ENCODE results near the gene RBBP8NL.
"Not testable (repeated sequence)": the region's sequence is repeated elsewhere in the genome, so short reads cannot be mapped to it uniquely, and the experiment has no call there.

Gene RBBP8NL

DNA sequence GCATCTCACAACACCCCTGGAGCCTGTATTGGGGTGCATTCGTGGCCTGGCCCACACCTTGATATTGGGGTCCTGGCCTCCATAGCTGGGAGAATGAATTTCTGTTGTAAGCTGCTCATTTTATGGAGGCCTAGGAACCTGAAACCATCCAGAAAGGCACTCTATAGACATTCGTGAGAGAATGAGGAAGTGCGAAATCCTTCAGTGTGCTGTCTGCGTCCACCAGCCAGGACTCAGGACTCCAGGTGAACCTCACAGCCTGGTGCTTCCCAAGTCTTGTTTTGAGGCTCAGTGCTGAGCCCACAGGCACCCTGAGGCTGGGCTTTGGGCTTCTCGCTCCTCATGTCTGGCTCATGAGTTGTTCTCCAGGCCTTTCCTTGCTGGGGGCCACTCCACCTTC, 11.9 kb upstream of the RBBP8NL start:
- no peak for DNase-seq

DNA sequence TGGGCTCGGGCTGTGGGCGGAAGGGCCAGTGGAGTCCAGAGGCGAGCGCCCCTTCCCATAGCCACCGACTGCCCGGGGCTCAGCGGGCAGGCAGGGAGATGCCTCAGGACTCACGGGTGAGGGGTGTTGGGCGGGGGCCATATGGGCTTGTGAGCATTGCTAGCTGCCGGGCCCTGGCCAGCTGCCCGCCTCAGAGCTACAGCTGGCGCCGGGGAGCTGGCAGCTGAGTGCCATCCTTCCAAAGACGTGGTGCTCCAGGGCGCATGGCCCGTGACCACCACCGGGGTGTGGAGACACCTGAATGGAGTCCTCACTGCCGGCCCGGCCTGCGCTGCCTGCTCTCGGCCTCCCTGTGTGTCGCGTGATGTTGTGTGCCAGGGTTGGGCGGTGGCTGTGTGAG, 10.6 kb upstream of the RBBP8NL start:
- DNase-seq = no peak

DNA sequence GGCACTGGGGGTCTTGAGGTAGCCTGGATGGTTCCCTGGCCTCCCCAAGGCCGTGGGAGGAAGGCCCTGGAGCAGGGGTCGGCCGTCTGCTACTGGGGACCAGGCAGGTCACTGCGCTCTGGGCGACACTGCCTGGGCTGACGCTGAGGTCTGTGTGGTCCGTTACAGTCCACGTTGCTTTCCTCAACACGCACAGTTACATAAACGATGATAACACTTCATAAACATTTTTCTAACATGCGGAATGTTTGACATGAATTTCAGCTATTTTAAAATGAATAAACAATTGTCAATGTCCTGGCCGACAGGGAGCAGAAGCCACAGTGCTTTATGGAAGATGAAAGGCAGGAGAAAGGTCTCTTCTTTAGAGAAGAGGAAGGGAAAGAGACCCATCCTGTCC, 10.2 kb upstream of the RBBP8NL start:
- no peak for DNase-seq

DNA sequence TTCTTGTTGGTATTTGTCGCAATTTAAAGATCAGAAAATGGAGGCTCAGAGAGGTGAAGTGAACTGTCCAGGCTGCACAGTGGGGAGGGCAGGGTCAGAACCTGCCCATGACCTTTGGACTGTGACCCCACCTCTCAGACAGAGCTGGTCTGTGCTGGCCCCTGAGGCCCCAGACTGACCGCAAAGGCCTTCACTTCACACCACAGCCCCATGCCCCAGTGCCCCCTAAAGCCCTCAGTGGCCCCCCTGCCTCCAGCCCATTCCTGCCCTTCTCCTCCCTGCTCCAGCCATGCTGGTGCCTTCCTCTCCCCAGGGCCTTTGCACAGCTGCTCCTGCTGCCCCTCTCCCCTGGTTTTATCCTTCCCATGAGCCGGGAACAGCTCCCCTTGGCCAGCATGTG, 9.4 kb upstream of the RBBP8NL start:
- DNase-seq = no peak

DNA sequence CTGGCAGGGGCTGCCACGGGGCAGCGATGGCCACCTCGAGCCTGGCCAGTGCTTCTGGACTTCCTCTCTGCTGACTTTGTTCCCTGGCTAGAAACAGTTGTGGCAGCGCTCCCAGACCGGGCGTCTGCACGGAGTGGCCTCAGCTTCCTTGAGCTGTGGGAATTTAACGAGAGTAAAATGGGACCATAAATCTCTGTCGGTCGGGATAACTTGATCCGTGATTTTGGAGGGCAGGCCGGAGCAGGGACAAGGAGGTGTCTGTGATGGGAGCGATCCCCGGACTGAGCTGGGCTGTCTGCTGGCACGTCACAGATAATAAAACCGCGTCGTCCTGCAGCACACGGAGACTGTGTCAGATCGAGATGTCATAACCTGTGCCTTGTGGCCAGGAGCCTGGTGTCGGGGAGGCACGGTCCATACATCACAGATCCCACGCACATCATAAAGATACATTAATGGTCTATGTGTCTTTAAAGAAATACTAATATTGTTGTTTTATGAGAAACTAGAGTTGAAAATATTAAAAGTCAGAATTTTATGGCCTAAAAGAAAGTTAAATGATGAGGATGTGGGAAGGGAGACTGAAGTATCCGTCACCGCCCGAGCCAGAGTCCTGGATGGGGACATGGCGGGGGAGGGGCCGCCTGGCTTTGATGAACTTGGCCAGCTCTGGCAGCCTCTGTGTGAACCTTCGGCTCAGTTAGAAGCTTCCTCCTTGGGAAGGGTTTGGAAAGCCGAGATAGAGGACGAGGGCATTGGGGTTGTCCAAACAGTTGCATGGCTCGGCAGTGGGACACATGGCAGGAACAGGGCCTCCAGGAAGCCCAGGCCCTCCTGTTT, 6.5 kb upstream of the RBBP8NL start:
- no peak for DNase-seq

DNA sequence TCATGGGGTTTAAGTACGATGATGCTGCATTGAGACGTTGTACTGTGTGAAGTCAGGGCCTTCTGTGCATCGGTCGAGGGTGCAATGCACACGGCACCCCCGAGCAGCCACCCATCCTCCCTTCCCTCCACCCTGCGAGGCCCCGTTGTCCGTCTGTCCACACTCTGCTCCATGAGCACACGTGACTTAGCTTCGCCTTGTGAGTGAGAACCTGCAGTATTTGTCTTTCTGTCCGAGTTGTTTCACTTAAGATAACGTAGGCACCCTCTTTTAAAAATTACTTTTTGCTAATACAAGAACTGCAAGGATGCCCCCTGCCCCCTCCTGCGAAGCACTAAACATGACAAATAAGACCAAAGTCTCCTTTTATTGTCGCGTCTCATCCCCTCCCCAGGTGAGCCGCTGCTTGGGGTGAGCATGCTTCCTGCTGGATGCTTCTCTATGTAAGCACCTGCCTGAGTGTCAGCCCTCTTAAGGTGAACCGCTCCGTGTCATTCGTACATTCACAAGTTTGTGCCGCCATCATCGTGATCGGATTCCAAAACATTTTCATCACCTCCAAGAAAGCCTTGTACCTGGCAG, 3.6 kb upstream of the RBBP8NL start:
- DNase-seq = no peak

DNA sequence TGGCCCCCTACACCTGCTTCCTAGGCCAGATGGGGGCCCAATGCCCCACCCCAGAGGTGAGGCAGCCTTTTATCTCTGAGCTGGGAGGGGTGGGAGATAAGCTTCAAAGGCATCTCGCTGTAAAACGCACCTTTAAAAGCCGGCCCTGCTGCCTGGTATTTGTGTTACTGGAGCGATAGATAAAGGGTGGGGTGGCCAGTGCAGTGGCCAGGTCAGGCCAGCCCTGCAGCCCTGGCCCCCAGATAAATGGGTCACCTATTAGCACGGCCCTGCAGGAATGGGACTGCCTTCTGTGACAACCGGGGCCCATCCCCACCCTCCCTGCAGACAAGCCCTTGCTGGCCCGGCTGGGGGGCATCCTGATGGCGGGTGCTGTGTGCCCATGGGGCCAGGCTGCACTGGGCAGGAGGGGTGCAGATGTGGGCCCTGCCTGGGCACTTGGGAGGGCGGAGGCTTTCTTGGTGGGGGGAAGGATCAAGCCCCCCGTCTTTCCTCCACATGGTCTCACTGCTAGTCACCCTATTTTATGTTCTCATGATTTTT, 3.0 kb upstream of the RBBP8NL start:
- DNase-seq = no peak

DNA sequence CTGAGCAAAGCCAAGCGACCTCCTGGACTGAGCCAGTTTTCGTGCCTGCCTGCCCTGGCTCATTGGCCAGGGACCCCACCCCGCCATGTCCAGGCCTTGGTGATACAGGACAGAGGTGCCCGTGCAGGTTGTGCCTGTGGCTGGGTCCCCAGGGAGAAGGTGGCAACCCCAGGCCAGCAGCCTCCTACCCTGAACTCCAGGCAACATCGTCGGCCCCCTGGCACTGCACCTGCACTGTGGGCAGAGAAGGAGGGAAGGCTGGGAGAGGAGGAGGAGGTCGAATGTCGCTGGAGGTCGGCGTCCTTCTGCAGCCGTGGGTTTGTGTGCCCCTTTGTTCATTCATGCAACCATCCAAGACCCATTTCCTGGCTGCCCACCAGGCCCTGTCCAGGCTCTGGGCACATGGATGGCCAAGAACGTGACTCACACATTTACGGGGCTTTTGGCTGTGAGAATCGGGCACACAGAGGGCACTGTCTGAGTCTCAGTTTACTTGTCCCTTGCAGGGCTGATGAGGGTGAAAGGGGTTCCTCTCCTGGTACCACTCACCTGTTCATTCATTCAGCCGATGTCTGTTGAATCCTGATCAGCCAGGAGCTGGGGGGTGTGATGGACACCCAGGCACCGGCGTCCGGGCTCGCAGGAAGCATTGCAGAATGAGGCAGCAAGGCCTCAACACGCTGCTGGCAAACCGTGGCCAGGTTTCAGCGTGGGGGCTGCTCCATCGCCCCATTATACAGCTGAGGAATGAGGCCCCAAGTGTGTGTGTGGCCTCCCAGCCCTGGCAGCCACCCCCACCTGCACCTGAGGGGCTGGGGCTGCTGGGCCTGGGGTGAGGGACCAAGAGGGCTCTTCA, 2.3 kb upstream of the RBBP8NL start:
- DNase-seq = no peak

DNA sequence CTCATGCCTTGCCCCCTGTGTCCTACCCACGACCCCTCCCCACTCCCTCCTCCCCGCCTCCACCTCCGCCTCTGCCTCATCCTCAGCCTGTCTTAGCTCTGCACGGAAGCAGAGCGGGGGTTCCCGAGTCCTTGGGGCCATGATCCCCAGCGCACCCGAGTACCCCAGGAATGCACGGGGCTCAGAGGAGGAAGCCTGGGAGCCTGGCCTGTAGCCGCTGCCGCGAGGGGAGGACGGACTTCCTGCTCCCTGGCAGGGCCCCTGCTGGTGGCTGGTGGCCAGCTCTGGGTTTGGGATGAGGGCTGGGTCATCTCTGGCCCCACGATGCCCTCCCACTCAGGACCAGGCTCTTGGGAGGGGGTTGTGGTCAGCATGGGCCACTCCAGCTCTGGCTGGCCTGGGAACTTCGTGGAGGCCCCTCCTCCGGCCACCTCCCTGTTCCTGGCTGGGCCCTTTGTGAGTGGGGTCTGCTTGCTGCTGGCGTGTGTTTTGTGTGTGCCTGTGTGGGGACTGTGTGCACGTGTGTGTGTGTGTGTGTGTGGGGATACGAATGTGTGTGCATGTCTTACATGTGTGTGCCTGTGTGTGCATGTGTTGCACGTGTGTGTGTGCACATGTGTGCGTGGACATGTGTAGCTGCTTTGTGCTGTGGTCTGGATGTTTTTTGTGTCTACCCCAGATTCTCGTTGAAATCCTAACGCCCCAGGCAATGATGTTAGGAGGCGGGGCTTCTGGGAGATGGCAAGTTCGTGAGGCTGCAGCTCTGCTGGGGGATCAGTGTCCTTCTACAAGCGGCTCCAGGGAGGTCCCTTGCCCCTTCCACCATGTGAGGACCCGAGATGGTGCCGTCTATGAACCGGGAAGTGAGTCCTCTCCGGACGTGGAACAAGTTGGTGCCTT, 1.3 kb upstream of the RBBP8NL start:
- DNase-seq = no peak

DNA sequence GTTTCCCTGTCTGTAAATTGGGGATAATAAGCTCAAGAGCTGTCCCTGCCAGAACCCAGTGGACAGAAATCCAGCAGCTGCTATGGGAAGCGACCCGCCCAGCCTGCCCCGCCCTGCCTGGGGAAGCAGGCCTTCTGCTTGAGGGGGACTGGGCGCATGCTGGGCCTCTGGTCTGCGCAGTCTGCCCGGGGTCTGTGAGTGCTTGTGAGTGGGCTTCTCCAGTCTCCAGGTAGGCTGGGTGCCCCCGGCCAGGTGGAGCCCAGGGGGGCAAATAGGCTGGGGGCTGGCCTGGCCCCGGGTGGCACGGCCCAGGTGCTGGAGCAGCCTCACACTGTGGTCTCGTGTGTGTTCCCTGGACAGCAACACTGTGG, 648 bp upstream of the RBBP8NL start:
- no peak for DNase-seq

DNA sequence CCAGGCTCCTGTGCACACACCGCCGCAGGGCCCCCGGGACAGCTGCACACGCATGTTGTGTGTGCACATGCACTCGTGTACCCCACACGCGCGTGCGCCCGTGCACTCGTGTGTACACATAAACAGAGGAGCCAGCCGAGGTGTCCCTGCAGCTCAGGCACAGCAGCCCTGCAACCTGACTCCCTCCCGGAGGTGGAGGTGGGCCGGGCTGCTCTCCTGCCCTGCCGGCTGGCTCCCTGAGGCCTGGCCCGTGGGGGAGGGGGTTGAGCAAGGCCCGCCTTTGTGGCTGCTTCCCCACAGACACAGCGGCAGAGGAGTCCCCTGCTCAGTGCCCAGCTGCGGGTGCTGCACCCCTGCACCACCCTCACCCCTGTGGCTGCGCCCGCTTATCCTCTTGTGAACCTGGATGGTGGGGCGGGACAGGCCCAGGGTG, 624 bp downstream of the RBBP8NL start:
- no peak for DNase-seq

DNA sequence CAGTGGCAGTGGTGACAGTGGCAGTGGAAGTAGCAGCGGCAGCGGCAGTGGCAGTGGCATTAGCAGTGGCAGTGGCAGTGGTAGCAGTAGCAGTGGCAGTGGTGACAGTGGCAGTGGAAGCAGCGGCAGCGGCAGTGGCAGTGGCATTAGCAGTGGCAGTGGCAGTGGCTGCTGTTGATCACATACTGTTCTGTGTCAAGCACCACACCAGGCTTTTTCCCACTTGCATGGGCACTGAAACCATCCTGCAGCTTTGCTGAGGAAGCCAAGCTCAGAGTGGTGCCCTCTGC, 1.3 kb downstream of the RBBP8NL start:
- not testable (repeated sequence) for DNase-seq

DNA sequence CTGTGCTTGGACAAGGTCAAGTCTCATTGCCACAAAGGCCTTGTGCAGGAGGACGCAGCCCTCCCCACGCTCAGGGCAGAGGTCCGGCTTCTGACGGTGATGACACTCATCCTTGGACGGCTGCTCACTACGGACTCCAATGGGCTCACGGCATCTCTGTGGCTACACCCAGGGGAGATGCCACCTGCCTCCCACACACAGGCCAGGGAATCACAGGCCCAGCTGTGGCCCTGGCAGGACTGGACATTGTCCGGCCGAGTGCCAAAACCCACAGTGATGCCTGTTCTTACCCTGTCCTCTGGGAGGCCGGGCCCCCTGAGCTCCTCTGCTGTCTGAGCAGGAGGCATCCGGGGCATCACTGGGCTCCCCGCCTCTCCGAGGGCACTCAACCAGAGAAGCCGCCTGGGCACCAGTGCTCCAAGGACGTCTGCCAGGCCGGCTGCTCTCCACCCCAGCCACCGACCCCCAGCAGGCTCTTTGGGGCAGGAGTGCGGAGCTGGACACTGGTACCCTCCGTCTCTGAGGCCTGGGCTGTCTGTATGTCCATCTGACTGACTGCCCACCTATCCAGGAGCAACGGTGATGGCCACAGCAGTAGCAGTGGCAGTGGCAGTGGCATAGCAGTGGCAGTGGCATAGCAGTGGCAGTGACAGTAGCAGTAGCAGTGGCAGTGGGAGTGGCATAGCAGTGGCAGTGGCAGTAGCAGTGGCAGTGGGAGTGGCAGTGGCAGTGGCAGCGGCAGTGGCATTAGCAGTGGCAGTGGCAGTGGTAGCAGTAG, 1.9 kb downstream of the RBBP8NL start:
- DNase-seq = no peak

DNA sequence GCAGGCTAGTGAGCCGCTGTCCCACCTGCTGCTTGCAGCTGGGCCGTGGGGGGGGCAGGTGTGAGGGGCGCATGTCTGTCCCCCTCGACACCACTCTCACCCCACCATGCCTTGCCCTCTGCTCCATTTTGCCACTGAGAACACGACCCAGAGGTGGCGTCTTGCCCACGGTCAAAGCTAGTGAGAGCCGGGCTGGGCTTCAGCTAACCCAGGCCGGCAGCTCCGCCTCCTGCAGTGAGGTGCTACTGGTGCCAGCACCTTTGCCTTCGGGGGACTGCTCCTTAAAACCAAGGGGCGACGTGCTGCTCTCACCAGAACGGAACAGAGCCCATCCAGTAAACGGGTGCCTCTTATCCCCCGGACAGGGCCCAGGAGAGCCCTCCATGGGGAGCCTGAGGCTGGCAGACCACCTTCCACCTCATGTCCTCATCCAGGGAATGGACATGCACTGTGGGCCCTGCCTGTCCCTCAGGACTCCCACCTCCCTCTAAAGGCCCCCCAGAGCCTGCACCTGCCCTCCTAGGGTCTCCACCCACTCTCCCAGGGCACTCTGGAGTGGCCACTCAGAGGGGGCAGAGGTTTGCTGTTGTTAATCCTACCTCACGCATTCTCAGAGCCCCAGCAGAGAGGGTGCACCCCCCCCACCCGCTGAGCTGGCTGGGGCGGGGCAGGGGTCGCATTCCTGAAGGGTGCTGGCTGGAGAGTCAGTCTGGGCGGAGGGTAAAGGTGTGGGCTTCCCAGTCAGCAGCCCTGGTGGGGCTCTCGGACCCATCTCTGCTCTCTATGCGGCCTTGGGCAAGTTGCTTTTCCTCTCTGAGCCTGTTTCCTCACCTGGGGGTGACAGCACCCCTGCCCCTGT, 2.9 kb downstream of the RBBP8NL start:
- no peak for DNase-seq

DNA sequence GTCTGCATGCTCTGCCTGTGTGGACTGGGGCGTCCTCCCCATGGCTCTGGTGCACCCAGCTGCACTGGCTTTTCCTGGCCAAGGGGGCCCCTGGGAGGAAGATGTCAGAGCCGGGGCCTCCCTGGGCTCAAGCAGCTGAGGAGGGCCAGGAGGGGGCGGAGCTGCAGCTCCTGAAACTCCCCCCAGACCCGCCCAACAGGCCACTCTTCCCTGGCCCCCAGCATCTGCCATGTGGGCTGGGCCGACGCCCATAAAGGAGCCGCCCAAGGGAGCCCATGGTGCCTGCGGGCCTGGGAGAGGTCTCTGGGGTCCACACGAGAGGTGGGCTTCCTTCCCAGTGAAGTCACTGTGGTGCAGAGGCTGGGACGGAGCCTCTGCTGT, 4.0 kb downstream of the RBBP8NL start:
- no peak for DNase-seq

DNA sequence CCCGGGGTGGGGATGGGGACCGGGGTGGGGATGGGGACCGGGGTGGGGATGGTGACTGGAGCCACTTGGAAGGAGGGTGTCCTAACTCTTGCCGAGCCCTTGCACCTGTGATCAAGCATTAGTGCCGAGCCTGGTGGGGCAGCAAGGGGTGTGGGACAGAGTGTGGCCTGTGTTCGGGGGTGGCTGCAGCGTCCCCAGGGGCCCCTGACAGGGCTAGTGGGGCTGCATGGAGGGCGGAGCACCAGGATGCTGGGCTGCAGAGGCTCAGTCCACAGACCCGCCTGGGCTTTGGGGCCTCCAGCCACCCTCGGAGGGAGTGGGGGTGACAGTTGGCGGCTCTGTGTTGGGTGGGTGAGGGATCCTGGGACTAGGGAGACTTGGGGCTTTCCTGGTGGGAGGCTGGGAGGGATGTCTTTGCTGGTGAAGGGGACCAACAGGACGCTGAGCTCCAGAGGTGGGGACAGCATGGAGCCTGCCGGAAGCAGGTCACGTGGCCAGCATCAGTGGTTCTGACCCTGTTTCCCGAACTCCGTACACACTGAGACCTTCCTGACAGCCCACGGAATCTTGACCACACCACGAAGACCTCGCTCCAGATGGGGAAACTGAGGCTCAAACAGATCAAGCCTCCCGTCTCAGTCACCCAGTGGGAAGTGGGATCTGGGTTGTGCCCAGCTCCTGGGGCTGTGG, 4.6 kb downstream of the RBBP8NL start:
- DNase-seq = no peak

DNA sequence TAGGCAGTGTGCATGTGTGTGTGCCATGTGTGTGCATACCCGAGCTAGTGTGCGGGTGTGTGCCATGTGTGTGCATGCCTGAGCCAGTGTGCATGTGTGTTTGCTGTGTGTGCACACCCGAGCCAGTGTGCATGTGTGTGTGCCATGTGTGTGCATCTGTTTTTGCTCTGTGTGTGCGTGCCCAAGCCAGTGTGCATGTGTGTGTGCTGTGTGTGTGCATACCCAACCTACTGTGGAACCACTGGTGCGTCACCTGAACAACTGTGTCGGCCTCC, 5.7 kb downstream of the RBBP8NL start:
- DNase-seq = no peak

DNA sequence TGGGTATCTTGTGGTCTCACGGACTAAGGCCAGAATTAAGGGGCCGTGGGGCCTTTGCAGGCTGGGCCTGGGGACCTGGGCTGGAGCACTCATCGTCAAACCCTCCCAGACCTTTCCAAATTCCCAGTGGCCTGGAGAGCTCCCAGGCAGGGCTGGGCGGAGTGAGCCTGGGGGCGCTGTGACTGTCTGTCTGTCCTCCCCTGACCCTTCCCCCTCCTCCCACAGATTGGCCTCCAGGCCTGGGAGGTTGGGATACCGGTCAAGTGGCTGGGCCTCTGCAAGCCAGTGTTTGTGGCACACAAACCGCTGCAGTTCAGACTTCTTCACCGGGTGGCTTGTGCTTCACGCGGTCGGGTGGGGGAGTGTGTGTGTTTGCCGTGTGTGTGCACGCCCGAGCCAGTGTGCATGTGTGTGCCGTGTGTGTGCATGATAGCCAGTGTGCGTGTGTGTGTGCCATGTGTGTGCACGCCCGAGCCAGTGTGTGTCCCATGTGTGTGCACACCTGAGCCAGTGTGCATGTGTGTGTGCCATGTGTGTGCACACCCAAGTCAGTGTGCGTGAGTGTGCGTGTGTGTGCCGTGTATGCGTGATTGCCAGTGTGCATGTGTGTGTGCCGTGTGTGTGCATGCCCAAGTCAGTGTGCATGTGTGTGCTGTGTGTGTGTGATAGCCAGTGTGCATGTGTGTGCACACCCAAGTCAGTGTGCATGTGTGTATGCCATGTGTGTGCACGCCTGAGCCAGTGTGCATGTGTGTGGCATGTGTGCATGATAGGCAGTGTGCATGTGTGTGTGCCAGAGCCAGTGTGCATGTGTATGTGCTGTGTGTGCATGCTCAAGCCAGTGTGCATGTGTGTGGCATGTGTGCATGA, 6.3 kb downstream of the RBBP8NL start:
- DNase-seq = no peak

DNA sequence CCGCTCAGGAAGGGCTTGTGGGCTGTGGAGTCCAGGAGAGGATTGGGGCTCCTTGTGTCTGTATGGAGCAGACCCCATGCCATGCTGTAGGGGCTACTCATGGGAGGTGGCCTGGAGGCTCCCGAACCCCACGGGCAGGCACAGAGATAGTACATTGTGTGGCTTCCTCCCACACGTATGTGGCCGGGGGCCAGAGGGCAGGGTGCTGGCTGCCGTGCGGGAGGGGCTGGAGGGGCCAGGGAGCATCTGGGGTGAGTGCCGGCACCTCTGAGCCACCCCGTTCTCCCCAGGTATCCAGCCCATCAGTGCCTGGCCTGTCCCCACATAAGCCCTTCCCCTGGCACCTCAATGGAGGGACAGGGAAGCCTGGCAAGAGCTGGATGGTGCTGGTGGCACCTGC, 7.6 kb downstream of the RBBP8NL start:
- no peak for DNase-seq

All from NCI-H748 treated with DMSO at 0.1 percent for 48 hours (cell line).